Fibroblast of skin of left biceps (primary cell): ENCODE data around the gene CLDN7.
A peak's percentile ranks its signal among the peaks of the same experiment; 100 is the strongest.

Experiments
- DNase-seq, 2 experiments: peaks; one replicate each; pipeline ENCODE4 v3.0.0-alpha.2; 2013; ENCODE audit warnings: low read depth in 2 of 2

Gene CLDN7

DNA sequence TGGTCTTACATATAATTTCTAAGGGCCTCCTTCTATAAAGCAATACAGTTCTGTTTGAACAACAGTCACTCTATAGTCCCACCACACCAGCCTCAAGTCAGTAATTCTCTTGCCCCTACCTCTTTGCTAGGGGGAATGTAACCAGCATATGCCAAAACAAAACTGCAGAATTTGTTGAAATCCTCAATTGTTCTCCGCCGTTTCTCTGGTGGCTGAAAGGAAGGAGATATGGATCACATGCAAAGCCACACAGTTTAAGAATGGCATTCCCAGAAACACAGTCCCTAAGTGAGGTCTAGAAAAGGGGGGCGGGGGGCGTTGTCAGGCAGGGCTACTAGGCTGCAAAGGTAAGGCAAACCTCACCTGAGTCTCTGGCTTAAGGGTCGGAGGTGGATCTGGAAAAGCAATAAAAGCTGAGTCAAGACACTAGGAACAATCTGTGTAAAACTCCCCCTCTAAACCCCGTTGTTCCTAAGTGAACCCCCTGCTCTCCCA, 25.0 kb downstream of the CLDN7 start:
- DNase-seq, result no peak

DNA sequence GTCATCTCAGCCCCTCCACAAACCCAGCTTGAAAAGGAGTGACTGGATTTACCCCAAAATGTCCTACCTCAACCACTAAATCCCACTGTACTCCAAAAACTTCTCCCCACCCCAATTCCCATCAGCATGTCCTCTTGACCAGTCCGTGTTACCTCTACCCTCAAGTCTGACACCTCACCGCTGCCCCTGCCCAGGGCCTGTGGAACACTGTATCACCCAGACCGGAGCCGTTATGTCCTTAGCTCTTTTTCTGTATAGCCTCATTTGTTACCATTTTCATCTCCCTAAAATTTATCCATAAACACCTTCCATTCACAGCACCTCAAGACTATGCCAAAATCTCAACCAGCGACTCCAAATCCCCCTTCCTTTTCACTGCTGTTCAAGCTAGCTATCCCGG, 25.5 kb downstream of the CLDN7 start:
- DNase-seq, result no peak

DNA sequence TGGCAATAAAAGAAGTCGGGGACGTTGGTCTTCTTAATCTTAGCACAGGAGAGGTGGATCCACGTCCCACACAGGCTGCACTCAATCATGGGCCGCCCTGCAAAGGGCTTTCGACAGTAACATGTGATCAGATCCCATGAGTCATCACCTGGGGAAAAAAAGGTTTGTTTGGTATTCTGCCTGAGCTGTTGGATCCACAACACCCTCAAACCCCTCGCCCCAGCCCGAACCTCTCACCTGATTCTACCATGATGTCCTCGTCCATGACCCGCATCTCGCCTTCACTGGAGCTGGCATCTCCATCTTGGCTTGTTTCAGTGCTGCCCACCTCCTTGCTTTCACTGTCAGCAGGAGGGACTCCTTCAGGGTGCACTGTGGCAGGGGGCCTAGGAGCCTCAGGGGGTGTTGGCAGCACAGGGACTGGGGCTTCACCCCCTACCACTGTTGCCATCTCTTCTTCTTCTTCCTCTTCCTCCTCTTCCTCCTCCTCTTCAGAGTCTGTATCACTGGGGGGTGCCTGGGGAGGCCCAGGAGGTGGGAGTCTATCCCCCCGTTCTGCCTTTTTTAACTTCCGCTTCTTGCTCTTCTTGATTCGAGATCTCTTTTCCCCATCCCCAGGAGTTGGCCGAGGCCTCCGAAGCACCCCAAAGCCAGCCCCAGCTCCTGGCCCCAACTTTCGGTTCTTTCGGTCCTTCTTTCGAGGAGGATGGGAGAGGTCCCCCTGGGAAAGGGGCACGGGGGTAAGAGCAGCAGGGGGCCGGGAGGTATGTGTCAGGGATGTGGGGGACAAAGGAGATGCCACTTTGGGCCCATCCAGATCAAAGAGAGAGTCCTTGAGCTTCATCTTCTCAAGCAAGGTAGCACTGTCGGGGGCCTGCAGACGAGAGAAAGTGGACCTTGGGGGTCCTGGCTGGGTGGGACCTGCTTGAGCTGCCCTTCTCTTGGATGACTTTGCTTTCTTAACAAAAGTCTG, 26.3 kb downstream of the CLDN7 start:
- DNase-seq, result no peak

DNA sequence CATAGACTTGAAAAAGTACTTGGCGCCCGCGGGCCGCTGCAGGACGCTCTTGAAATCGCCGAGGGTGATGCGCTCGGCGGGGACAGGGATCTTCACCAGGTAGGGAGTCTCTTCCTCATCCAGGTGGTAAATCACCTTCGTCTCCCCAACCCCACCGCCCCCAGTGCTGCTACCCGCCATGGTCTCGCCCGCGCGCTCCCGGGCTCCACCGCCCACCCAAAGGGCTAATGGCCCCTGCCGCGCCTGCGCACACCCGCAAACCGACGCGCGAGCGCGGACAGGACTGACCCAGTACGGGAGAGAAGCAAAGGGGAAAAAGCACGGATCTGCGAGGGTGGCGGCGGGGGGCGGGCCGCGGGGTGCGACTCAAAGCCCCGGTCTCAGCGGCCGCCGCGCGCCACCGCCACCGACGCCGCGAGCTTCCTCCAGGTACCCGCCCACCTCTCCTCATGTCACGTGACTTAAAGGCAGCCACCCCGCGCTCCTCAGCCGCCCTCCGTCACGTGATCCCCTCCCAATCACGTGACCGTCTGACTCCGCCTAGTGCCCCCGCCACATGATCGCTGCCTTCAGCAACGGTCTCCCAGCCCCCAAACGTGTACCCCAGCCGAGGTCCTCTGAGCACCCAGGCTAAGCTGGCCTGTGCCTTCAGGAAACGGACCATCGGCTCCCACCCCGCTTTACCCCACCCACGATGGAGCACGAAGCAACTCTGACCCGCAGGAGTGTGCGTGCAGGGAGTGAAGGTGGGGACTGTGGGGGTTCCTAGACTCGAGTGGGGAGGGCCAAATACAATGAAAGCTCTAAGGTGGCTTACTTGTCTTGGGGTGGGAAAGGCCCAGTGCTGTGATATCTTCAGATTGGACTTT, 28.0 kb downstream of the CLDN7 start, which contains the start of gene DVL2:
DVL2 (minus strand) TSS at position 435 of the 869 bp plus-strand sequence; CDS start at position 180, 255 bp downstream.
- peak; percentile 83 to 86 for DNase-seq

DNA sequence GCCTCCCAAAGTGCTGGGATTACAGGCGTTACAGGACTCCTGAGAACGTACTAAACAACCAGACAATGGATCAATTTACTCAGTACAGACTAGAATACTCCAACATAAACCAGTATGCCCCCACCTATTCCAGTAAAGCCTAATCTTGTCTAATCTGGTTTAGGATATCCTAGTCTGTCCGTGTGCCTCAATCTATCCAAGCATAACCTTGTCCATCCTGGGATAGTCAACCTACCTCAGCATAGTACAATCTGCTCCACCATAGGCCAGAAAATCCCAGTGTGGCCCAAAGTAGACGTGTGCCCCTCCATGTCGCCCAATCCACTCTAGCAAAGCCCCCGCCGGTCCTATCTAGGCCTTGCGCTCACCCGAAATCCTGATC, 28.6 kb downstream of the CLDN7 start:
- DNase-seq, result no peak

DNA sequence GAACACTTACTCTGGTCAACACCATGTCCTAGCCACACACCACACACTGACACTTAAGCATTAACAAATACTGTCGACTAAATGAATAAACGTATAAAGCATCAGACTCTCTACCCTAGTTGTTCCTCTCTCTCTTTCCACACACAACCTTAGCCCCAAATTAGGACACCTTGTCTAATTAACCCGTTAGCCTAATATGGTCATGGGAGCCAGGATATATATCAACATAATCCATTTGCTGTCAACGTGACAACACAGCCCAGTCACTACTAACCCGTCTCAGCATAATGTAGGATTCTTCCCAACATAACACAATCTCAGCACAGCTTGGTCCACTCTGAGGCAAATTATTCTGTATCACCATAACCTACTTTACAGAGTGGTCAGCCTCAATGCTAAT, 30.2 kb downstream of the CLDN7 start:
- DNase-seq, result no peak

DNA sequence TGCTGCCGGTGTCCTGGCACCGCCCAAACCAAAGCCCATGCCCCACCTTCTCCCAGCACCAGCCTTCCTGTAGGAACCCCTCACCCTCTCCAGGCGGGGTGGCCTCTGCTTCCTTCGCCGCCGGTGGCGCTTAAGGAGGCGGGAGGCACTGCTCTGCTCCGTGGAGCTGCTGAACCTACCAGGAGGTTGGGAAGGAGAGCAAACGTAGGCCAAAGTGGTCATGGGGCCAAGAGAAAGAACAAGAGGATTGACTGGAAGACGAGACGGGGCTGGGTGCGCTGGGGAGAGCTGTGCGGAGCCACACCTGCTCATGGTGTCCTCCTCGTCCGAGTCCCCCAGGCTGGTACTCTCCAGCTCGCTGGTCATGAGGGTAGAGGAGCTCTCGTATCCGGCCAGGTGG, 32.8 kb downstream of the CLDN7 start:
- no peak for DNase-seq

DNA sequence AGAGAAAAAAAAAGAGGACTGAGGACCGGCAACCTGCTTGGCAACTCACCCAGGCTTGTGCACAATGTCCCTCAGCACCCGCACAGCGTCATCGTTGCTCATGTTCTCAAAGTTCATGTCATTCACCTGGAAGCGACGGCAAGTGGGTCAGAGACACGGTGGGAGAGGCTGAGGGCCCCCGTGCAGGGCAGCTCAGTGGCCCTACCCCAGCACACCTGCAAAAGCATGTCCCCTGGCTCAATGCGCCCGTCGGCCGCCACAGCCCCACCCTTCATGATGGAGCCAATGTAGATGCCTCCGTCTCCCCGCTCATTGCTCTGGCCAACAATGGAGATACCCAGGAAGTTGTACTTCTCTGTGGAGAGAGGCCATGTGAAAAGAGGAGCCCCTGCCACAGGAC, 33.4 kb downstream of the CLDN7 start:
- no peak for DNase-seq

DNA sequence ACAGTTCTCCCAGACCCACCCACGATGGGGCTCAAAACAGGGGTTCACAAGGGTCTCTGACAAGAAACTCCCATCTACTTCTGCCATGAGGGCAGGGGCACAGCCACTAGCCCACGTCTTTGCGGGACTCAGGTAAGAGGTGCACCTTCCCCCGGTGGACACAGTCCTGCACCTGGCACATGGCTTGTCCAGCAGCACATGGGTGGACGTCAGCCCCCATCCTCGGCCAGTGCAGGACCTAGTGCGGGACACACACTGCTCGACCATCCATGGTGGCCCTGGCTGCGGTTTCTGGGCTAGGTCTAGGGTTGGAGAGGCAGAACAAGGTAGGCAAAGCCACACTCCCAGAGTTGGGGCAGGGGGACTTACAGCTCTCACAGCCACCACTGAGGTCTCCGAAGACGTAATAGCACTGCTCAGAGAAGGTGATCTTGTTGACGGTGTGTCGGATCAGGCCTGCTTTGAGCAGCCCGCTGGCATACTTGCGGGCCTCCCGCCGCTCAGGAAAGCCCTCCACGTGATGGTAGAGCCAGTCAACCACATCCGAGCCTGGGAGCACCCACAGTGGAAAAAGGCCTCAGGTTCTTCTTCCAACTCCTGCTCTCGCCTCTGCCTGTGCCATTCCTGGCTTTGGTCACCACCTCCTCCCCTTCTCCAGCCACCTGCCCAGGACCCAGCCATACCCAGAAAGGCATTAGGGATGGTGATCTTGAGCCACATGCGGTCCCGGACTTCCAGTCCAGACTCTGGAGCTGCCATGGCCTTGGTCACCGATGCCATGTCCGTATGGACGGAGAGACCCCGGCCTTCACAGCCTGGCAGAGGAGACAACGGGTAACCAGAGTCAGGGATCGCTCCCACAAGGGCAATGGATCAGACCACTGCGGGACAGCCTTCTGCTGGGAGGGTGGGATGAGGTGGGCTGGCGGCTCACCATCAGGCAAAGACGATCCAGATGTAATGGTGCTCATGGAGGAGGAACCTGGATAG, 35.3 kb downstream of the CLDN7 start:
- no peak for DNase-seq

DNA sequence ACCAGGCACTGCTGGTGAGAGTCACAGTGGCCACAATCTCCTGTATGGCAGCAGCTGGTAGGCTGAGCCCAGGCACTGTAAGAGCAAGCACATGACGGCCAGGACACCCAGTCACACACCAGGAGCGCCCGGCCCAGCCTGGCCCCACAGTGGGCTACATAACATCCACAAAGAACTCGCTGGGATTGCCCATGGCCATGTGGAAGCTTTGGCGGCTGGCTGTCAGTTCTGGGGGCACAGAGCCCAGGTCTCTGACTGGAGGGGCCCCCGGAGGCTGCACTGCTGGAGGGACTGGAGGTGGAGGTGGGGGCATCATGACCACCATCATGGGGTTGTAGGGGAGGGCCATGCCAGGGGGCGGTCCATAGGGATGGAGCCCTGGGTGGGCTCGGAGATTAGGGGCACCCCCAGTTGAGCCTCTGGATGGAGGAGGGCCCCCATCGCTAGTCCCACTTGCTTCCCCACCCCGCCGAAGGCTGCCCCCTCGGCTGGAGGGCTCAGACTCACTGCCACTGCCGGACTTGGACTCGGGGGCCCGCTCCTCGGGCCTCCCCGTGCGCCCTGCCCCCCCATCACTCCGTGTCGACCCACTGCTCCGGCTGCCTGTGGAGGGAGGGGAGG, 36.5 kb downstream of the CLDN7 start:
- no peak for DNase-seq

DNA sequence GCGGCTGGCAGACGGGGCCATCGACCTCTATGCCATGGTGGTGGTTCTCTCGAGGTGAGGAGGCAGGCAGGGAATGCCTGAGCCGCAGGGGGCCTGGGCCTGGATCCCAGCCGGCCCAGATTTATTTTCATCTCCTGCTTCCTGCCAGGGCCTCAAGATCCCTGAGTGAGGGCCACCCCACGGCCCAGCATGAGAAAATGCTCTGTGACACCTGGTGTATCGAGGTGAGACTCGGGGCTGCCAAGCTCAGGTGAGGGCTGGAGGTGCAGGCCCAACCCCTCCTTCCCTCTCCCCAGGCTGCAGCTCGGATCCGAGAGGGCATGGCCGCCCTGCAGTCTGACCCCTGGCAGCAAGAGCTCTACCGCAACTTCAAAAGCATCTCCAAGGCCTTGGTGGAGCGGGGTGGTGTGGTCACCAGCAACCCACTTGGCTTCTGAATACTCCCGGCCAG, 37.6 kb downstream of the CLDN7 start:
- DNase-seq, result no peak

DNA sequence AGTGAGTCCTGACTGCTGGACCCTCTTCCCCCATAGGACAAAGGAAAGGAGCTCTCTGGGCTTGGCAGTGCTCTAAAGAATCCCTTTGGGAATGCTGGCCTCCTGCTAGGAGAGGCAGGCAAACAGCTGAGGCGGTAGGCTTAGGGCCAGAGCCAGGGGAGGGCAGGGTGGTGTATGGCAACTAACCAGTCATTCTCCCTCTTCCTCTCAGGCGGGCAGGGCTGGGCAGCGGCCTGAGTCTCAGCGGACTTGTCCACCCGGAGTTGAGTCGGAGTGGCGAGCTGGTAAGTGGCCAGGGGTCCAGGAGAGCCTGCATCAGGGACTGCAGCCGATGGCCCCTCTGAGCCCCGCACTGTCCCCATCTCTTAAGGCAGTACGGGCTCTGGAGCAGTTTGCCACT, 38.2 kb downstream of the CLDN7 start:
- DNase-seq, result no peak

DNA sequence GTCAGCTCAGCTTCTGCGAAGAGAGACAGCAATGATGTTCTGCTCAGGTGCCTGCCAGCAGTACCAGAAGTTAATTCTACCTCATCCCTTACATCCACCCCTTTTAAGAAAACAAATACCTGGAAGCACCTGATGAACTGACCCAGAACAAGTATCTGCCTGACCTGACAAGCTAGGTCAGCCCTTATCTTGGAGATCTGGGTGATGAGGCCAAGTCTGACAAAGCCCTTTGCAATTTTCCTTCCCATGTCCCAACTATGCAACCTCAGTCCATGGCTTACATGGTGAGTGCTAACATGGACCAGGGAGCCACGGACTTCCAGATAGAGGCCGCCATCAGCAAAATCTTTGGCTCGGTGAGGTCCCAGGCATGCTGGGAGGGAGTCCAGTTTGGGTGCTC, 38.9 kb downstream of the CLDN7 start:
- no peak for DNase-seq

DNA sequence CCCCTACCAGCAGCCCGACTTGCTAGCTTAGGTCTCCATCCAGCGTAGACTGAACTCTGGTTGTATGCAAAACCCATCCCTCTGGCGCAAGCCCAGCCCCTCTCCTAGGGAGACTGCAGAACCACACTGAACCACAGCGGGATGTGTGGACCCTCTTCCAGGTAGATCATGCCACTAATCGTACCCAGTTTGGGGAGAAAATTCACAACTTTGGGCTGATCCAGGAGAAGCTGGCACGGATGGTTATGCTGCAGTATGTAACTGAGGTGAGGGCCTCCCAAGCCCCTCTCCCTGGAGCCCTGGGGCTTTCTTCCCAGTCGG, 39.3 kb downstream of the CLDN7 start:
- DNase-seq, result no peak

DNA sequence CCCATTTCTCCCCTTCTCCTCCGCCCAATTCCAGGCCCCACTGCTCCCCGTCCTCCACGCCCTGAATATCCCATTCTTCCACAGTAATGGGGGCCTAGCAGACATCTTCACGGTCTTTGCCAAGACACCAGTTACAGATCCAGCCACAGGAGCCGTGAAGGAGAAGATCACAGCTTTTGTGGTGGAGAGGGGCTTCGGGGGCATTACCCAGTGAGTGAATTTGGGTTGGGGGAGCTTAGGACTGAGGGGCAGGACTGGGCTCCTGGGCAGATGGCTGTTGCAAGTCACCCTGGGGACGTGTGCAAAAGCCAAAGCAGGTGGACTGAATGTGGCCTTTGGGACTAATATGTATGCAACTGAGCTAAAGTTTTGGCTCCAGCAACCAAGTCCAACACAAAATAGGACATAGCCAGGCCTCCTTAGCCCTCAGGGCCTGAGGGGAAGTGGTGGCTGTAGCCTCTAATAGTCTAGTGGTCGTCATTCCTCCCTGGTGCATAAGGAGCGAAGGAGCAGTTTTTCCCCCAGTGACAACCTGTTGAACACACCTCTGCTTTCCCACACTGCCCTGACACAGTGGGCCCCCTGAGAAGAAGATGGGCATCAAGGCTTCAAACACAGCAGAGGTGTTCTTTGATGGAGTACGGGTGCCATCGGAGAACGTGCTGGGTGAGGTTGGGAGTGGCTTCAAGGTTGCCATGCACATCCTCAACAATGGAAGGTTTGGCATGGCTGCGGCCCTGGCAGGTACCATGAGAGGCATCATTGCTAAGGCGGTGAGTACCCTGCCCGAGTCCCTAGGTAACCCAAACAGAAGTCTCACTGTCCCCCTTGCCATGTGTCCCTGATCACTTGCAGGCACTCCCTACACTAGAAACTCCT, 39.9 kb downstream of the CLDN7 start:
- no peak for DNase-seq

DNA sequence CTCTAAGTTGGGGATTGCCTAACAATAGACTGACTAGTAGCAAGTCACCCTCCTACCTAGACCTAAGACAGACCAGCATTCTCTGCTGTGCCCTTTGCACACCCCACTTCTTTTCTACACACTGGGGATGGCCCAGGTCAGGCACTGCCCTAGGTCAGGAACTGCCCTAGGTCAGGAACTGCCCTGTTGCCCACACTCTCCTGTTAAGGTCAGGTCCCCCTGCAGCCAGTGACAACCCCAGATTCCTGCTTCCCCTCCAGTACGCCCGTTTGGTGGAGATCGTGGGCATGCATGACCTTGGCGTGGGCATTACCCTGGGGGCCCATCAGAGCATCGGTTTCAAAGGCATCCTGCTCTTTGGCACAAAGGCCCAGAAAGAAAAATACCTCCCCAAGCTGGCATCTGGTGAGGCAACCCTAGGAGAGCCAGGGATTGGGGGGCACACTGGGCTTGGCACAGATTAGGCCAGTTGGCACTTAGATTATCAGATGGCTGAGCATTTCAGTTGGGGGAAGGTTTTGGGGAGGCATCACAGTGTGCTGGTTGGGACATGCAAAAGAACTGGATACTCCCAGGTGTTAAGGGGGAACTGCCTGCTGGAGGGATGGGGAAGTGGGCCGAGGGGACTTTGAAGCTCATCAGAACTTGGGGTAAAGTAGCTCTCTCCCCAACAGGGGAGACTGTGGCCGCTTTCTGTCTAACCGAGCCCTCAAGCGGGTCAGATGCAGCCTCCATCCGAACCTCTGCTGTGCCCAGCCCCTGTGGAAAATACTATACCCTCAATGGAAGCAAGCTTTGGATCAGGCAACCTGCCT, 40.8 kb downstream of the CLDN7 start:
- DNase-seq, result no peak

DNA sequence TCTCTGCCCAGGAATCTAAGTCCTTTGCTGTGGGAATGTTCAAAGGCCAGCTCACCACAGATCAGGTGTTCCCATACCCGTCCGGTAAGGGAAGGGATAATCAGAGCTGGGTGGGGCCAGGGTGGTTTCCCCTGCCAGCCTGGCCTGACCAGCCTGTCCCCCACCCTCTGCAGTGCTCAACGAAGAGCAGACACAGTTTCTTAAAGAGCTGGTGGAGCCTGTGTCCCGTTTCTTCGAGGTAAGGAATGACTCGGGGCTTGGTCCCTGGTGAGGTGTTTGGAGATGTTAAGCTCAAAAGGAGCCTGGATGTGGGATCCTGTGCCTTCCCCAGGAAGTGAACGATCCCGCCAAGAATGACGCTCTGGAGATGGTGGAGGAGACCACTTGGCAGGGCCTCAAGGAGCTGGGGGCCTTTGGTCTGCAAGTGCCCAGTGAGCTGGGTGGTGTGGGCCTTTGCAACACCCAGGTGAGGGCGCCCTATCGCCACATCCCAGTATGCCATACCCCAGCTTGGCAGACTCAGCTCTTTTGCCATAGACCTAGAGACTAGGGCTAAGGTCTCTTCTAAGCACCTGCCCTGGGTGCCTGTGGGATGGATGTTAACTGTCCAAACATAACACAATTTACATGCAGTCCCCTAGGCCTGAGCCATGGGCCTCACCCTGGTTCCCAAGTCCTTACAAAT, 41.5 kb downstream of the CLDN7 start:
- DNase-seq, result no peak

DNA sequence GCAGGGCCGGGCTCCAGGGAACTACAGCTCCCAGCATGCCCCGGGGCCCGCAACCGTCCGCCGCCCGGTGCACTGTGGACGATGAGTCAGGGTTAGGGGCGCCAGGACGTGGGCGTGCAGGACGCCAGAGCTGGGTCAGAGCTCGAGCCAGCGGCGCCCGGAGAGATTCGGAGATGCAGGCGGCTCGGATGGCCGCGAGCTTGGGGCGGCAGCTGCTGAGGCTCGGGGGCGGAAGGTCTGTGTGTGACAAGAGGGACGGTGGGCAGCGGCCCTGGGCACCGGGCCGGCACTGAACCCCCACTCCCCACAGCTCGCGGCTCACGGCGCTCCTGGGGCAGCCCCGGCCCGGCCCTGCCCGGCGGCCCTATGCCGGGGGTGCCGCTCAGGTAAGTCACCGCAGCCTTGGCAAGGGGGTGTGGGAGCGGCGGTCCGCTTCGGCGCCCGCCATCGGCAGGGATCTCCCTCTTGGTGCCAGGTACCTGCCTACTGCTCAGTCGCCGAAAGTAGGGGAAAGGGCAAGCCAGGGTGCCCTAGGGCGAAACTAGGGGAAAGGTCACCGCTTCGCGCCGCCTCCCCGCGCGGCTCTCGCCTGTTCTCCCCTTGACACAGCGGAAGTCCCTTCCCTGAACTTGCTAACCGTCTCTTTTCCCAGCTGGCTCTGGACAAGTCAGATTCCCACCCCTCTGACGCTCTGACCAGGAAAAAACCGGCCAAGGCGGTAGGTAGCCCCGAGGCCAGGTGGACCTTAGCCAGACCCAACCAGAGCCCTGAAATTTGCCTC, 42.3 kb downstream of the CLDN7 start, which contains the start of the genes ACADVL and DLG4:
ACADVL (plus strand) TSS at position 127 of the 781 bp plus-strand sequence; CDS start at position 174, 47 bp downstream.
DLG4 (minus strand) TSS at position 25 of the 781 bp plus-strand sequence.
- peak; percentile 56 to 61 for DNase-seq
